ENCODE data around the gene GLO1. TPM values are rescaled to one million over a fixed set of nuclear protein-coding genes. Genes with fewer than 3 reads are reported as not detected.

The GLO1 gene
- total RNA-seq, 1 donor from 2014 or later, result 51.6 TPM

- DNase-seq, result no peak
- Mint-ChIP-seq H3K9me3 (ENCODE audit: unreplicated experiment) (no peaks in the 10 kb centered on the region), H3K36me3 (ENCODE audit: unreplicated experiment) (no peaks in the 10 kb centered on the region), H3K4me3 (ENCODE audit: unreplicated experiment) (no peak overlapping the region), H3K27me3 (ENCODE audit: unreplicated experiment) (no peaks in the 10 kb centered on the region), H3K27ac (ENCODE audit: unreplicated experiment) (no peak overlapping the region), H3K4me1 (ENCODE audit: low read depth, unreplicated experiment) (peaks cover 9% of the 10 kb centered on the region)
- no peak for TF ChIP-seq CTCF (IDR thresholded peaks at IDR 0.05; ENCODE audit: partially characterized antibody, unreplicated experiment)
These were observed 15.9 kb downstream of the GLO1 start for GRCh38 chr6:38687043-38687353.

GRCh38 chr6:38686270-38687042 is 16.5 kb downstream of the GLO1 start:
- no peaks in the 10 kb centered on the region for H3K27me3 Mint-ChIP-seq (ENCODE audit: unreplicated experiment)
- H3K27ac Mint-ChIP-seq (ENCODE audit: unreplicated experiment), result no peak overlapping the region
- H3K4me3 Mint-ChIP-seq (ENCODE audit: unreplicated experiment), result no peak overlapping the region
- no peaks in the 10 kb centered on the region for H3K9me3 Mint-ChIP-seq (ENCODE audit: unreplicated experiment)
- TF ChIP-seq CTCF (IDR thresholded peaks at IDR 0.05; ENCODE audit: partially characterized antibody, unreplicated experiment), result no peak
- peaks cover 9% of the 10 kb centered on the region for H3K4me1 Mint-ChIP-seq (ENCODE audit: low read depth, unreplicated experiment)
- DNase-seq, result no peak
- H3K36me3 Mint-ChIP-seq (ENCODE audit: unreplicated experiment), result no peaks in the 10 kb centered on the region

GRCh38 chr6:38684904-38685303 is 18.0 kb downstream of the GLO1 start:
- no peak overlapping the region for H3K4me3 Mint-ChIP-seq (ENCODE audit: unreplicated experiment)
- no peak for DNase-seq
- no peaks in the 10 kb centered on the region for H3K27me3 Mint-ChIP-seq (ENCODE audit: unreplicated experiment)
- no peak for TF ChIP-seq CTCF (IDR thresholded peaks at IDR 0.05; ENCODE audit: partially characterized antibody, unreplicated experiment)
- H3K27ac Mint-ChIP-seq (ENCODE audit: unreplicated experiment), result no peak overlapping the region
- no peaks in the 10 kb centered on the region for H3K9me3 Mint-ChIP-seq (ENCODE audit: unreplicated experiment)
- peaks cover 9% of the 10 kb centered on the region for H3K4me1 Mint-ChIP-seq (ENCODE audit: low read depth, unreplicated experiment)
- no peaks in the 10 kb centered on the region for H3K36me3 Mint-ChIP-seq (ENCODE audit: unreplicated experiment)

- no peaks in the 10 kb centered on the region for H3K27me3 Mint-ChIP-seq (ENCODE audit: unreplicated experiment)
- no peaks in the 10 kb centered on the region for H3K36me3 Mint-ChIP-seq (ENCODE audit: unreplicated experiment)
These were observed 18.7 kb downstream of the GLO1 start for GRCh38 chr6:38684237-38684636.

More at GRCh38 chr6:38684237-38684636, 18.7 kb downstream of the GLO1 start:
- DNase-seq, result no peak
- Mint-ChIP-seq H3K9me3 (ENCODE audit: unreplicated experiment) (no peaks in the 10 kb centered on the region), H3K4me1 (ENCODE audit: low read depth, unreplicated experiment) (peaks cover 9% of the 10 kb centered on the region), H3K4me3 (ENCODE audit: unreplicated experiment) (no peak overlapping the region), H3K27ac (ENCODE audit: unreplicated experiment) (no peak overlapping the region)
- TF ChIP-seq CTCF (IDR thresholded peaks at IDR 0.05; ENCODE audit: partially characterized antibody, unreplicated experiment), result no peak

Measured in glutamatergic neuron (in vitro differentiated cells).